Caki2 (cell line): ENCODE data around the gene DDX52. TPM values are rescaled to one million over a fixed set of nuclear protein-coding genes. Genes with fewer than 3 reads are reported as not detected.

ENCODE experiments used
- DNase-seq: peaks from one replicate; pipeline ENCODE4 v3.0.0-alpha.2; 2015; ENCODE audit warnings: low read depth
- in situ Hi-C: cut with HindIII; loops from 2 replicates; pipeline ENCODE4 v1.10.0; 2016; ENCODE audit warnings: low sequenced_read_pairs, low pct_unique_long_range_greater_than_20kb, mixed read lengths
- total RNA-seq: library from RNA; depleted of rRNA; stranded (reverse); fragments of >200 nt; shearing (Covaris generic); gene quantifications from 2 replicates; pipeline ENCODE4 v1.2.3, GENCODE V29; 2014; ENCODE audit warnings: low replicate concordance

The DDX52 gene
- total RNA-seq, 1 experiment from 2014 or later: 26.7 TPM

- in situ Hi-C loops: no loop called here
These were observed 35.5 kb downstream of the DDX52 start for GRCh38 chr17:37607637-37608331.

GRCh38 chr17:37605813-37606505 is 37.3 kb downstream of the DDX52 start:
- DNase-seq: no peak
- in situ Hi-C loops: no loop called here

More at GRCh38 chr17:37607637-37608331, 35.5 kb downstream of the DDX52 start:
- no peak for DNase-seq

GRCh38 chr17:37605081-37605480 is 38.2 kb downstream of the DDX52 start:
- in situ Hi-C loops: no loop called here
- DNase-seq: no peak

DNA sequence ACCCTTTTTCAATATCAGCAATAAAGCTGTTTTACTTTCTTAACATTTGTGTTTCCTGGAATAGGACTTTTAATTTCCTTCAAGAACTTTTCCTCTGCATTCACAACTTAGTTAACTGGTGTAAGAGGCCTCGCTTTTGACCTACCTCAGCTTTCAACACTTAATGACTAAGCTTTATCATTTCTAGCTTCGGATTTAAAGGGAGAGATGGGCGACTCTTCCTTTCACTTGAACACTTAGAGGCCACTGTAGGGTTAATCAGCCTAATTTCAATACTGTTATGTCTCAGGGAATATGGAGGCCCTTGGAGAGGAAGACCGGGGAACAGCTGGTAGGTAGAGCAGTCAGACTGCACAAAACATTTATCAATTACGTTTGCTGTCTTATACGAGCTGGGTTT is 38.7 kb downstream of the DDX52 start:
- in situ Hi-C loops: no loop called here
- DNase-seq: no peak

- in situ Hi-C loops: no loop called here
- DNase-seq: no peak
These were observed 45.1 kb downstream of the DDX52 start for GRCh38 chr17:37598145-37598544.

DNA sequence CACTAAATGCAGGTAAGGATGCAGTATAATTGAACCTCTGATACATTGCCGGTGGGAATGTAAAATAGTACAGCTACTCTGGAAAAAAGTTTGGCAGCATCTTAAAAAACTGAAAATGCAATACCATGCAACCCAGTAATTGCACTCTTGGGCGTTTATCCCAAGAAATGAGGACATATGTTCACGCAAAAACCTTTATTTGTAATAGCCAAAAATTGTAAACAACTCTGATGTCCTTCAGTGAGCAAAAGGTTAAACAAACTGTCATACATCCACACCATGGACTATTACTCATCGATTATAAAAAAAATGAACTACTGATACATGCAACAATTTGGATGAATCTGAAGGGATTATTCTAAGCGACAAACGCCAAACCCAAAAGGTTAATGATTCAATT is 51.0 kb downstream of the DDX52 start:
- in situ Hi-C loops: no loop called here
- DNase-seq: no peak

GRCh38 chr17:37585066-37585465 is 58.2 kb downstream of the DDX52 start:
- in situ Hi-C loops: no loop called here
- DNase-seq: no peak

GRCh38 chr17:37576281-37576680 is 67.0 kb downstream of the DDX52 start:
- in situ Hi-C loops: no loop called here
- no peak for DNase-seq

DNA sequence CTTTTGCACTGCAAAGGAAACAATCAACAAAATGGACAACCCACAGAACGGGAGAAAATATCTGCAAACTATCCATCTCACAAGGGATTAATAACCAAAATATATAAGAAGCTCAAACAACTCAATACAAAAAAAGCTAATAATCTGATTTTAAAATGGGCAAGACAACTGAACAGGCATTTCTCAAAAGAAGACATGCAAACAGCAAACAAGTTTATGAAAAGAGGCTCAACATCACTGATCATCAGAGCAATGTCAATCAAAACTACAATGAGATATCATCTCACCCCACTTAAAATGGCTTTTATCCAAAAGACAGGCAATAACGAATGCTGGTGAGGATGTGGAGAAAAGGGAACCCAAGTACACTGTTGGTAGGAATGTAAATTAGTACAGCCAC is 68.8 kb downstream of the DDX52 start:
- in situ Hi-C loops: no loop called here
- DNase-seq: no peak

GRCh38 chr17:37571674-37572073 is 71.6 kb downstream of the DDX52 start:
- in situ Hi-C loops: no loop called here
- no peak for DNase-seq

- in situ Hi-C loops: no loop called here
- peak; percentile 69 for DNase-seq
These were observed 72.6 kb downstream of the DDX52 start for GRCh38 chr17:37570527-37571093.

DNA sequence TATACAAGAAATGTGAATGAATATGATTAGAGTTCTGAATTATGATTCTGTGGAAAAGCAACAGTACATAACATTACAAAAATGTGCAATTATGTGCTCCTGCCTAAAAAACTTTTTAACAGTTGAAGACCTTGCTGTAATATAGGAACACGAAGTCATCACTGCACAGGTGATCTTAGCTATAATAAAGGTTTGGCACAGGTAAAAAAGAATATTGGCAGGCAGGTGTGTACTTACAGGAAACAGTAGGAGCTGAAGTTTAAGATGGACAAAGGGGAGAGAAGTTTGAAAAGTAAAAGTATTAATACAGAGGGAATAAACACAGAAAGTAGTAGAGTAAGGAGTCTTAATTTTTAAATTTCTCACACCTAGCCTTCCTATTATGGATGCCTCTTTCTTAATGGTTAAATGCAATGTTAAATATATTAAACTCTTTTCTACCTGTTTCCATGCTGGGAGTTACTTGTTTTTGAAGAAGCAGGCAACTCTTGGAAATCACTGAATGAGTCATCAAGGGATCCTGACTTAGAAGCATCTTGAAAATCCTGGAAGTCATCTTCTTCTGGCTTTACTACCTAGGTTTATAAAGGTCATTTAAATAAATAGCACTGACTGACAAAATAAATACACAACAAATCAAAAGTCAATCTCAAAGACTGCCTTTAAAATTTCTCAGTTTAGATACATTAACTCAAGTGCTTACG is 74.7 kb downstream of the DDX52 start:
- in situ Hi-C loops: no loop called here
- no peak for DNase-seq

- in situ Hi-C loops: no loop called here
- no peak for DNase-seq
These were observed 75.7 kb downstream of the DDX52 start for GRCh38 chr17:37567538-37567937.

DNA sequence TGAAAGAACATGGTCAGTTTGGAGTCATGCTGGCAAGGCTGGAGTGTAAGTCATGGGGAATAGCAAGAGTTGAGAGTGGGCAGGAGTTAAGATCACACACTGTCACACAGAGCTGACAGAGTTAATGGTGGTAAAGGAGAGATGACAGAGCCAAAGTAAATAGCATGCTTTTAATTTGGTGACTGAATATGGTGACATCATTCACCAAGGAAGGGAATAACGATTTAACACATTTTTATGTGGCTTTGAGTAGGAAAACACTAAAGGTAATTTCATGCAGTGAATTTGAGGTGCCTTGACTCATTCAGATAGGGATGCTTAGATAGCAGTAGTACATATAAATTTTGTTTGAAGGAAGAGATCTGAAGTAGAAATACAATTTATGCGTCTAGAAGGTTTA is 76.1 kb downstream of the DDX52 start:
- in situ Hi-C loops: no loop called here
- DNase-seq: peak; percentile 26

GRCh38 chr17:37564252-37564651 is 79.0 kb downstream of the DDX52 start:
- no peak for DNase-seq
- in situ Hi-C loops: no loop called here

DNA sequence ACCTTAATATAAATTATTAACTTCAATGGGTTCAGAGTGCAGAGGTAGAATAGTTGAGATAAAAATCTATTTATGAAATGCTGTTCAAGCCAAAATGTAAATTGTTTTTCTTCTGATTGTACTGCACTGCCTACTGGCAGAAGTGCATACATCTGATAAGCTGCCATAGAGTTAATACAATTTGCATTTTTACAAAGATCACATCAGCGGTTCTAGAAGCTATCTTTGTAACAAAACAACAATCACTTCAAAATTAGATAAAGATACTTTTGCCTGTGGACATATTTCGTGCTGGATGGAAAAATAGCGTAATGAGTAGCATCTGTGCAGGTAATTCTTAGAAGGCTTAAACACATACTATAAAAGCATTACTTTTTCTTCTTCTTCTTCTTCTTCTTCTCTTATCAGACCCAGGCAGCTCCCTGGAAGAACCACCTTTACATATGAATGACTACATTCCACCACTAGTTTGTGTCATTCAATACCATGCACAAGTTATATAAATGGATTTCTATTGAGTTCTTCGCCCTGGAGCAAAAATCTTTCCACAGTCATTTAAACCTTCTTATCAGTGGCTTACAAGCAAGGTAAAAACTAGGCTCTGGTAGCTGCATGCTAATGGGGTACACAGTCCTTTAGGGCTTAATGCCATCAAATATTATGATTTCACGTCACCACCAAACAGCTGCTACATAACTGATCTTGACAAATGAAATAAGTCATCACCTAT is 81.1 kb downstream of the DDX52 start:
- DNase-seq: no peak
- in situ Hi-C loops: no loop called here
